Ovary (tissue), 3 donors: ENCODE results near the gene CACNG7.

Experiments
- CTCF ChIP-seq, 3 donors: fragments of 450-650 bp in 2 of 3; fragments of 200-600 bp in 1 of 3; IDR thresholded peaks; one replicate each; pipeline versions ENCODE4 v1.5.1 to v1.8.0; 2016 to 2022; ENCODE audit warnings: antibody characterized with exemption in 3 of 3, mild to moderate bottlenecking in 1 of 3
- EP300 ChIP-seq: sonication (generic); formaldehyde crosslinking; IDR thresholded peaks from one replicate; pipeline ENCODE4 v1.6.1; 2017; ENCODE audit warnings: antibody characterized with exemption
- POLR2A ChIP-seq: fragments of 450-650 bp; IDR thresholded peaks from one replicate; pipeline ENCODE4 v1.6.1; 2017; ENCODE audit warnings: antibody characterized with exemption, mild to moderate bottlenecking, moderate library complexity
- donor health status: DM: no; HTN: no; CAD: no.

- TF ChIP-seq CTCF (IDR thresholded peaks at IDR 0.05) = no peak
- TF ChIP-seq EP300 = no peak
- TF ChIP-seq POLR2A = no peak
Observed at GRCh38 chr19:53989600-53990533, 80.8 kb downstream of the CACNG7 start.
